ENCODE measurements around the gene PRKACA.
"Not testable (repeated sequence)": the region's sequence is repeated elsewhere in the genome, so short reads cannot be mapped to it uniquely, and the experiment has no call there.

Gene PRKACA

GRCh38 chr19:14050512-14050911 is 67.0 kb downstream of the PRKACA start:
- H3K9me3 Mint-ChIP-seq = no peaks in the 10 kb centered on the region
- no peak for ATAC-seq
- H3K36me3 Mint-ChIP-seq (ENCODE audit: low read depth) = peaks cover 50% of the 10 kb centered on the region
- no peak overlapping the region for H3K4me3 Mint-ChIP-seq
- no peak overlapping the region for H3K27ac Mint-ChIP-seq
- H3K4me1 Mint-ChIP-seq = peaks cover 9% of the 10 kb centered on the region
- no peak for DNase-seq
- H3K27me3 Mint-ChIP-seq = peaks cover 3% of the 10 kb centered on the region

GRCh38 chr19:14048443-14049153 is 69.0 kb downstream of the PRKACA start:
- Mint-ChIP-seq H3K4me1 (peaks cover 9% of the 10 kb centered on the region), H3K27ac (no peak overlapping the region)

GRCh38 chr19:14047866-14048265 is 69.7 kb downstream of the PRKACA start:
- H3K36me3 Mint-ChIP-seq (ENCODE audit: low read depth) = peaks cover 49% of the 10 kb centered on the region
- H3K9me3 Mint-ChIP-seq, H3K4me3 Mint-ChIP-seq, DNase-seq, H3K27me3 Mint-ChIP-seq, H3K27ac Mint-ChIP-seq, ATAC-seq, H3K4me1 Mint-ChIP-seq: not testable (repeated sequence)

More at GRCh38 chr19:14048443-14049153, 69.0 kb downstream of the PRKACA start:
- Mint-ChIP-seq H3K36me3 (ENCODE audit: low read depth) (peaks cover 48% of the 10 kb centered on the region), H3K9me3 (no peaks in the 10 kb centered on the region), H3K27me3 (no peaks in the 10 kb centered on the region), H3K4me3 (no peak overlapping the region)
- ATAC-seq (peak; percentile 92), DNase-seq (peak; percentile 86)

- DNase-seq = not testable (repeated sequence)
Measured at GRCh38 chr19:14042659-14043608, 74.6 kb downstream of the PRKACA start.

More at GRCh38 chr19:14042659-14043608, 74.6 kb downstream of the PRKACA start:
- ATAC-seq, H3K4me1 Mint-ChIP-seq, H3K4me3 Mint-ChIP-seq, H3K9me3 Mint-ChIP-seq, H3K27me3 Mint-ChIP-seq: not testable (repeated sequence)
- Mint-ChIP-seq H3K36me3 (ENCODE audit: low read depth) (peaks cover 37% of the 10 kb centered on the region), H3K27ac (peak overlapping the region; percentile 42)
